Fibroblast of skin of back (primary cell): Measurements from ENCODE around the gene PSMD13.
"Not testable (repeated sequence)": the region's sequence is repeated elsewhere in the genome, so short reads cannot be mapped to it uniquely, and the experiment has no call there.

Source experiments
- DNase-seq: peaks from one replicate; pipeline ENCODE4 v3.0.0-alpha.2; 2013

The PSMD13 gene

DNA sequence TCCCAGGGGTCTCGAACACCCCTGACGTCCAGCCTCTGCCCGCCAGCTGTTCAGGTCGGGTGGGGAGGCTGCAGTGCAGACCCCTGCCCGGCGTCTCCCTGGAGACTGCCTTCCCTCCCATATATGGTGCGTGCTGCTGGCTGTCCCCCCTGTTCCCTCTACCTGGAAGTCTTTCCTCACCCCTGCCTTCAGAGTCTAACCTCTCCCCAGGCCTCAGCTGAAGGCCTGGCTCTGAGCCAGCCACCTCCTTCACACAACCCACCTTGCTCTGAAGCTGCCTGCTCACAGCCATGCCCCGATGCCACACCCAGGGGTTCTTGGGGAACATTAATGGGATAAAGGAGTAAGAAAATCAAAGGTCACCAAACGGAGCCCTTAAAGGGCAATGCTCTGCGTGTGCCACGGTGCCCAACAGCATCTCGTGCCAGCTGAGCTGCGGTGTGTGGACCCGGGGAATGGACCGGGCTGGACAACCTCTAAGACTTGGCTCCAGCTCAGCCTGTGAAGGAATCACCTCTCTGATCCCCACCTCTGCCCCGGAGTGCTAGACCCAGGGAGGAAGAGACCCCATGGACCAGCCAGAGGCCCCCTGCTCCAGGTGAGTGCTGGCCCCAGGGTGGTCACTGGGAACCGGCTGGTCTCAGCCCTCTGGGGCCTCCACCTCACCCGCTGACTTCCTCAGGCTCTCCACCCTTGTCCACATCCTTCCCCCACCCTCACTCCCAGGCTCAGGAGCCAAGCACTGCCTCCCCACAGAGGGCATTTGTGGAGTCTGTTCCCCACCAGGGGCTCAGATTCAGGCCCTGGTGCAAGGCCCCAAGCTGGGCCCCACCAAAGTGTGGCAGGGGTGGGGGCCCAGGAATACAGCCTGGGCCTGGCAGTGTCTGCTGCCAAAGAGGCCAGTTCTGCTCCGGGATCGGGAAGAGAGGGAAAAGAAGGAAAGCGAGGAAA lies 41.5 kb downstream of the PSMD13 start, which contains the start of gene NLRP6:
Gene NLRP6 (plus strand): TSS at position 407 of the 951 bp plus-strand sequence. CDS start 163 bp downstream, at position 570.
- no peak for DNase-seq

DNA sequence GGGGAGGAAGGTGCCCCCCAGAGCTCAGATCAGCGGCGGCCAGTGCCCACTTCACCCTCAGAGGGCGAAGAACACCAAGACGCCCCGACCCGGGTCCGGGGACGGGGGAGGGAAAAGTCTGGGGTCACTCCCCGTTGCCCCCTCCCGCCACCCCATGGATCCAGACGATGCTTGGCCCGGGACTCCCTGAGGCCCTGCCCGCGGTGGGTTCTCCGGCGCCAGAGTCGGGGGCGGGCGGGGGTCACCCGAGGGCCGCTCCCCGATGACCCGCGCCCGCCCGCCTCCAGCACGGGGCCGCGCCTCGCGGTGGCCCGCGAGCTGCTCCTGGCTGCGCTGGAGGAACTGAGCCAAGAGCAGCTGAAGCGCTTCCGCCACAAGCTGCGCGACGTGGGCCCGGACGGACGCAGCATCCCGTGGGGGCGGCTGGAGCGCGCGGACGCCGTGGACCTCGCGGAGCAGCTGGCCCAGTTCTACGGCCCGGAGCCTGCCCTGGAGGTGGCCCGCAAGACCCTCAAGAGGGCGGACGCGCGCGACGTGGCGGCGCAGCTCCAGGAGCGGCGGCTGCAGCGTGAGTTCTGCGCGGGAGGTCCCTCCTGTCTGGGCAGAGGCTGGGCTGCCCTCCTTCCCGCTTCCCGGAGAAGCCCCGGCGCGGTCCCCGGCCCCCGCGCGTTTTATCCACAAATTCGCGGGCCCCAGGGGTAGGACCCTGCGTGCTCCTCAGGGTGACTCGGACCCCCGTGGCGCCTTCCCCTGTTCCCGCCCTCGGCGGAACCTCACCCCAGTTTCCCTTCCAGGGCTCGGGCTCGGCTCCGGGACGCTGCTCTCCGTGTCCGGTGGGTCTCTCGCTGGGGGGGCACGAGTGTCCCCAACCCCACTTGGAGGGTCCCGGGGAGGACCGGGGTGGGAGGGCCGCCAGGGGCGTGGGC lies 42.5 kb downstream of the PSMD13 start:
- no peak for DNase-seq

DNA sequence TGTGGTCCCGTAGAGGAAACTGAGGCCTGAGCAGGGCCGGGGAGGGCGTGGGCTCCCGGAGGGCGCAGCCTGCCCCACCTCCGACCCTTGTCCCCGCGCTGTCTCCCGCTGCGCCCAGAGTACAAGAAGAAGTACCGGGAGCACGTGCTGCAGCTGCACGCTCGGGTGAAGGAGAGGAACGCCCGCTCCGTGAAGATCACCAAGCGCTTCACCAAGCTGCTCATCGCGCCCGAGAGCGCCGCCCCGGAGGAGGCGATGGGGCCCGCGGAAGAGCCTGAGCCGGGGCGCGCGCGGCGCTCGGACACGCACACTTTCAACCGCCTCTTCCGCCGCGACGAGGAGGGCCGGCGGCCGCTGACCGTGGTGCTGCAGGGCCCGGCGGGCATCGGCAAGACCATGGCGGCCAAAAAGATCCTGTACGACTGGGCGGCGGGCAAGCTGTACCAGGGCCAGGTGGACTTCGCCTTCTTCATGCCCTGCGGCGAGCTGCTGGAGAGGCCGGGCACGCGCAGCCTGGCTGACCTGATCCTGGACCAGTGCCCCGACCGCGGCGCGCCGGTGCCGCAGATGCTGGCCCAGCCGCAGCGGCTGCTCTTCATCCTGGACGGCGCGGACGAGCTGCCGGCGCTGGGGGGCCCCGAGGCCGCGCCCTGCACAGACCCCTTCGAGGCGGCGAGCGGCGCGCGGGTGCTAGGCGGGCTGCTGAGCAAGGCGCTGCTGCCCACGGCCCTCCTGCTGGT lies 43.4 kb downstream of the PSMD13 start:
- peak; percentile 24 for DNase-seq

DNA sequence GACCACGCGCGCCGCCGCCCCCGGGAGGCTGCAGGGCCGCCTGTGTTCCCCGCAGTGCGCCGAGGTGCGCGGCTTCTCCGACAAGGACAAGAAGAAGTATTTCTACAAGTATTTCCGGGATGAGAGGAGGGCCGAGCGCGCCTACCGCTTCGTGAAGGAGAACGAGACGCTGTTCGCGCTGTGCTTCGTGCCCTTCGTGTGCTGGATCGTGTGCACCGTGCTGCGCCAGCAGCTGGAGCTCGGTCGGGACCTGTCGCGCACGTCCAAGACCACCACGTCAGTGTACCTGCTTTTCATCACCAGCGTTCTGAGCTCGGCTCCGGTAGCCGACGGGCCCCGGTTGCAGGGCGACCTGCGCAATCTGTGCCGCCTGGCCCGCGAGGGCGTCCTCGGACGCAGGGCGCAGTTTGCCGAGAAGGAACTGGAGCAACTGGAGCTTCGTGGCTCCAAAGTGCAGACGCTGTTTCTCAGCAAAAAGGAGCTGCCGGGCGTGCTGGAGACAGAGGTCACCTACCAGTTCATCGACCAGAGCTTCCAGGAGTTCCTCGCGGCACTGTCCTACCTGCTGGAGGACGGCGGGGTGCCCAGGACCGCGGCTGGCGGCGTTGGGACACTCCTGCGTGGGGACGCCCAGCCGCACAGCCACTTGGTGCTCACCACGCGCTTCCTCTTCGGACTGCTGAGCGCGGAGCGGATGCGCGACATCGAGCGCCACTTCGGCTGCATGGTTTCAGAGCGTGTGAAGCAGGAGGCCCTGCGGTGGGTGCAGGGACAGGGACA lies 44.1 kb downstream of the PSMD13 start:
- DNase-seq = no peak

- DNase-seq = no peak
These were observed 44.8 kb downstream of the PSMD13 start for GRCh38 chr11:281486-282161.

- DNase-seq = no peak
These were observed 45.4 kb downstream of the PSMD13 start for GRCh38 chr11:282171-282570.

- no peak for DNase-seq
These were observed 46.0 kb downstream of the PSMD13 start for GRCh38 chr11:282630-283360.

DNA sequence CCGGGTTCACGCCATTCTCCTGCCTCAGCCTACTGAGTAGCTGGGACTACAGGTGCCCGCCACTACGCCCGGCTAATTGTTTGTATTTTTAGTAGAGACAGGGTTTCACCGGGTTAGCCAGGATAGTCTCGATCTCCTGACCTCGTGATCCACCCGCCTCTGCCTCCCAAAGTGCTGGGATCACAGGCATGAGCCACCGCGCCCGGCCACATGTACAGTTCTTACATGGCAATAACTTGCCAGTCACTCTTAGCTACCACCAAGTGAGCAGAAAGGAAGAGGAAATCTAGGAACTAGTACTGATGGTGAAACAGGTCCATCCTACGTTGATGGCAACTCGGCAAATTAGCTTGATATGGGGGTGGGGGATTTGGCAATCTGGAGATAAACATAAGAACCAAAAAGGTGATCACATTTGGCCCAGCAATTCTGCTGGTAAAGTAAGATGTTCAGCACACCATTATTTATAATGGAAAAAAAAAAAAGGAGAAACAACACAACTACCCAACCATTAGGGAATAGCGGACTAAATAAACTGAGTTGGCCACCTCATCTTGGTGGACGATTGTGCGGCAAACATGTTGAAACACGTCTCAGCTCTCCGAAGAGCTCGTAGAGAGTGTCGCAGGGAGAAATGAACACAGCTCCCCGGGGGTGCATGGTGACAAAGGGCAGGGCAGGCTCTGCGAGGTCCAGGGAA lies 46.8 kb downstream of the PSMD13 start:
- DNase-seq = no peak

GRCh38 chr11:284105-285020 lies 47.6 kb downstream of the PSMD13 start:
- no peak for DNase-seq

GRCh38 chr11:285021-285893 lies 48.5 kb downstream of the PSMD13 start:
- DNase-seq = no peak

GRCh38 chr11:285894-286220 lies 49.1 kb downstream of the PSMD13 start:
- no peak for DNase-seq

DNA sequence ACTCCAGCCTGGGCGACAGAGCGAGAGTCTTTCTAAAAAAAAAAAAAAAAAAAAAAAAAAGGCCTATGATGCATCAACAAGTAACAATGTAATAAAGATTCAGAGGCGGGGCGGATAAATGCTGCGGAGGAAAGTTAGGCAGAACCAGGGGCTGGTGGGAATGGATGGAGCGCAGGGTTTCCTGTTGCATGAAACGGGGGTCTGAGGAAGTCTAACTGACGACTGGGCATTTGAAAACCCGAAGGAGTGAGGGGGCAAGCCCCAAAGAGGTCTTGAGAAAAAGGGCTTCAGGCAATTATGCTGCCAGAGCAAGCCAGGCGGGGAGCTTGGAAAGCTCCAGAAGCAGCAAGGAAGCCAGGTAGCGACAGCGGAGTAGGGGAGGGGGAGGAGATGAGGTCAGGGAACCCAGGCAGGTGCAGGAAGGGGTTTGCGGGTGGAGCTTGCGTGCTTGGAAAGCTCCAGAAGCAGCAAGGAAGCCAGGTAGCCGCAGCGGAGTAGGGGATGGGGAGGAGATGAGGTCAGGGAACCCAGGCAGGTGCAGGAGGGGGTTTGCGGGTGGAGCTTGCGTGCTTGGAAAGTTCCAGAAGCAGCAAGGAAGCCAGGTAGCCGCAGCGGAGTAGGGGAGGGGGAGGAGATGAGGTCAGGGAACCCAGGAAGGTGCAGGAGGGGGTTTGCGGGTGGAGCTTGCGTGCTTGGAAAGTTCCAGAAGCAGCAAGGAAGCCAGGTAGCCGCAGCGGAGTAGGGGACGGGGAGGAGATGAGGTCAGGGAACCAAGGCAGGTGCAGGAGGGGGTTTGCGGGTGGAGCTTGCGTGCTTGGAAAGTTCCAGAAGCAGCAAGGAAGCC lies 50.4 kb downstream of the PSMD13 start:
- not testable (repeated sequence) for DNase-seq

- DNase-seq = no peak
These were observed 51.2 kb downstream of the PSMD13 start for GRCh38 chr11:287821-288477.

GRCh38 chr11:288478-289397 lies 52.0 kb downstream of the PSMD13 start, which contains the start of gene PGGHG:
Gene PGGHG (plus strand): TSS chr11:289126. CDS start chr11:289817, 691 bp downstream.
- peak; percentile 64 for DNase-seq

- no peak for DNase-seq
These were observed 52.6 kb downstream of the PSMD13 start for GRCh38 chr11:289398-289711.
